Transverse colon (tissue), 4 donors: ENCODE results near the gene ACACA. TPM values are rescaled to one million over a fixed set of nuclear protein-coding genes. Genes with fewer than 3 reads are reported as not detected.

Experiments used
- DNase-seq: peaks from one replicate; pipeline ENCODE4 v3.0.0-alpha.2; 2019
- H3K27ac ChIP-seq, 4 donors: fragments of 200-600 bp; sonication (generic); 2 replicates each; pipeline ENCODE4 v1.5.1; 2016 to 2018; ENCODE audit warnings: inconsistent platforms in 4 of 4
- H3K27me3 ChIP-seq: fragments of 200-600 bp; sonication (generic); 2 replicates; pipeline ENCODE4 v1.5.1; 2017; ENCODE audit warnings: inconsistent platforms
- H3K36me3 ChIP-seq, 4 donors: fragments of 200-600 bp; sonication (generic); 2 replicates each; pipeline ENCODE4 v1.5.1; 2017 to 2019; ENCODE audit warnings: inconsistent platforms in 4 of 4
- H3K4me1 ChIP-seq, 4 donors: fragments of 200-600 bp; sonication (generic); 2 replicates each; pipeline ENCODE4 v1.5.1; 2017 to 2020; ENCODE audit warnings: inconsistent platforms in 4 of 4
- H3K4me3 ChIP-seq, 4 donors: fragments of 200-600 bp; sonication (generic); 1 replicate in 1 of 4; 2 replicates in 3 of 4; pipeline versions ENCODE4 v1.5.1 to v1.6.1; 2017 to 2019; ENCODE audit warnings: inconsistent platforms in 4 of 4
- H3K9me3 ChIP-seq, 2 donors: fragments of 200-600 bp; sonication (generic); 2 replicates each; pipeline ENCODE4 v1.5.1; 2017 to 2019; ENCODE audit warnings: inconsistent platforms in 2 of 2
- EP300 ChIP-seq: sonication (generic); formaldehyde crosslinking; IDR thresholded peaks from one replicate; pipeline ENCODE4 v1.6.1; 2017; ENCODE audit warnings: antibody characterized with exemption, low read depth
- POLR2A ChIP-seq: fragments of 450-650 bp; IDR thresholded peaks from one replicate; pipeline ENCODE4 v1.6.1; 2016; ENCODE audit warnings: antibody characterized with exemption, mild to moderate bottlenecking, moderate library complexity
- POLR2AphosphoS5 ChIP-seq, 3 donors: sonication (generic); formaldehyde crosslinking; IDR thresholded peaks; one replicate each; pipeline ENCODE4 v1.6.1; 2016; ENCODE audit warnings: antibody characterized with exemption in 3 of 3
- WGBS, 2 donors: methylation state at CpG; one replicate each; pipeline ENCODE4 v1.1.5; 2018; ENCODE audit warnings: low coverage in 1 of 2; 5-methylcytosine and 5-hydroxymethylcytosine counted together
- in situ Hi-C, 4 donors: fragments of 200-750 bp; cut with MboI; loops; one replicate each; pipeline versions ENCODE4 v1.15.0 to v1.15.1; 2017; ENCODE audit warnings: low sequenced_read_pairs in 3 of 4, low pct_ligation_motif_present in 1 of 4, low pct_unique_long_range_greater_than_20kb in 1 of 4
- intact Hi-C: fragments of 100-400 bp; cut with DNase I; formaldehyde crosslinking; loops from one replicate; pipeline ENCODE4 v1.15.1; 2023; ENCODE audit warnings: low total_unique reads
- total RNA-seq, 4 donors: library from RNA; depleted of rRNA; stranded (reverse); fragments of >200 nt; gene quantifications; one replicate each; pipeline ENCODE4 v1.1.0, GENCODE V29; 2016
- TF ChIP-seq, protein P1 (sequence below), 5 experiments: fragments of 200-600 bp in 3 of 5; fragments of 450-650 bp in 2 of 5; sonication (generic) in 3 of 5; IDR thresholded peaks; 1 replicate in 2 of 5; 2 replicates in 3 of 5; pipeline ENCODE4 v1.5.1; 2016 to 2017; ENCODE audit warnings: antibody characterized with exemption in 5 of 5, inconsistent platforms in 3 of 5, mild to moderate bottlenecking in 2 of 5, moderate library complexity in 1 of 5

Gene ACACA
- total RNA-seq, 4 donors from 2014 or later = 21.7 to 173 (median 23.9) TPM

DNA sequence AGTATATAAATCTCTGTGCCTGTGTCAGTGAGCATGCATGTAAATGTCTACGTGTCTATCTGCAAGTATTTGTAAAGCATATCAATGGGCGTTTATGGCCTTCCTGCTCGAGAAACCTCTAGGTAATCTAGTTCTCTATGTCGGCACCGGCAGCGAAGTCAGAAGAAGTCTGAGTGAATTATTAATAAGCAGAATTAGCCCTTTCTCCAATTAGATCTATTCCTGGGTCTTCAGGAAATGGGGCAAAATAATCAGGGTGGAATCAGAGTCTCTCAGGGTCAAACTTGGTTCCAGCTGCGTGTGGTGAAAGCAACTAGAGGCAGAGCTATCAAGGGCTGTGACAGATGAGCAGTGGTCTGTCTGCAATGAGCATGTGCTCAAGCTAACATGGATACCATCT, 30.9 kb downstream of the ACACA start, which contains the start of gene C17orf78:
Gene C17orf78 (plus strand): TSS at position 280 of the 400 bp plus-strand sequence. CDS start 108 bp downstream, at position 388.
- no peaks in the 10 kb centered on the region for H3K9me3 ChIP-seq
- no peak within 1 kb of the TSS for H3K27ac ChIP-seq
- intact Hi-C loops (no loop called here), in situ Hi-C loops (loop anchor here in 2 of 4 donors (25.0 kb wide), 1 partner anchor 763 kb away; the partner anchor contains the start of gene MRM1 (in 2 of the 2))
- no peak for DNase-seq
- TF ChIP-seq EP300 (no peak), POLR2A (no peak), POLR2AphosphoS5 (IDR thresholded peaks at IDR 0.05) (no peak)
- TF ChIP-seq, protein P1, sequence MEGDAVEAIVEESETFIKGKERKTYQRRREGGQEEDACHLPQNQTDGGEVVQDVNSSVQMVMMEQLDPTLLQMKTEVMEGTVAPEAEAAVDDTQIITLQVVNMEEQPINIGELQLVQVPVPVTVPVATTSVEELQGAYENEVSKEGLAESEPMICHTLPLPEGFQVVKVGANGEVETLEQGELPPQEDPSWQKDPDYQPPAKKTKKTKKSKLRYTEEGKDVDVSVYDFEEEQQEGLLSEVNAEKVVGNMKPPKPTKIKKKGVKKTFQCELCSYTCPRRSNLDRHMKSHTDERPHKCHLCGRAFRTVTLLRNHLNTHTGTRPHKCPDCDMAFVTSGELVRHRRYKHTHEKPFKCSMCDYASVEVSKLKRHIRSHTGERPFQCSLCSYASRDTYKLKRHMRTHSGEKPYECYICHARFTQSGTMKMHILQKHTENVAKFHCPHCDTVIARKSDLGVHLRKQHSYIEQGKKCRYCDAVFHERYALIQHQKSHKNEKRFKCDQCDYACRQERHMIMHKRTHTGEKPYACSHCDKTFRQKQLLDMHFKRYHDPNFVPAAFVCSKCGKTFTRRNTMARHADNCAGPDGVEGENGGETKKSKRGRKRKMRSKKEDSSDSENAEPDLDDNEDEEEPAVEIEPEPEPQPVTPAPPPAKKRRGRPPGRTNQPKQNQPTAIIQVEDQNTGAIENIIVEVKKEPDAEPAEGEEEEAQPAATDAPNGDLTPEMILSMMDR (IDR thresholded peaks at IDR 0.05) = no peak
- H3K4me1 ChIP-seq = no peaks in the 10 kb centered on the region
- H3K27me3 ChIP-seq = no peaks in the 10 kb centered on the region
- no peaks in the 10 kb centered on the region for H3K36me3 ChIP-seq
- H3K4me3 ChIP-seq = no peak within 1 kb of the TSS
- WGBS, 2 donors = 86% methylated on average over 4 to 7 of the region's 7 CpGs

- H3K27ac ChIP-seq = no peak overlapping the region
- in situ Hi-C loops (no loop called here), intact Hi-C loops (no loop called here)
- 0 to 5% methylated on average over 3 to 4 of the region's 4 CpGs for WGBS, 2 donors
- no peak overlapping the region for H3K4me3 ChIP-seq
- TF ChIP-seq EP300 = no peak
- TF ChIP-seq, protein P1 (IDR thresholded peaks at IDR 0.05) = peak; percentile 87 to 99 (median 91)
- no peak for TF ChIP-seq POLR2A
- no peak for TF ChIP-seq POLR2AphosphoS5 (IDR thresholded peaks at IDR 0.05)
- DNase-seq = peak; percentile 75
- H3K27me3 ChIP-seq = no peaks in the 10 kb centered on the region
- H3K4me1 ChIP-seq = no peaks in the 10 kb centered on the region
- no peaks in the 10 kb centered on the region for H3K9me3 ChIP-seq
- H3K36me3 ChIP-seq = no peaks in the 10 kb centered on the region
Observed at GRCh38 chr17:37373530-37374159, 33.0 kb downstream of the ACACA start.

DNA sequence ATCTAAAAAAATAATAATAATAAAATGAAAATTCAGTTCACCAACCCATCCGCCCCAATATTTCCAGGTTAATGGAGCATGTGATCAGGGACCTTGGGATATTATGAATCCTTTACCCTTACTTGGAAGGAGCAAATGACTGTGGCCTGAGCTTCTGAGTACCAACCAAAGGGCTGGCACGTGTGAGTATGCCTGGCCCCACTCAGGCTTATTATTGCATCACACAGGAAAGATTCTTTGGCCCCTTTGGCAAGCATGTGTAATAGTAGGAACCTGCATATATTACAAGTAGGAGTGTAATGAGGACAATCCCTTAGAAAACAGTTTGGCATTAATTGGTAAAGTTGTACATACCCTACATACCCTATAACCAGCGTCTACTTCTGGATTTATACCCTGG, 38.1 kb downstream of the ACACA start:
- Histone ChIP-seq H3K27me3 (no peaks in the 10 kb centered on the region), H3K4me3 (no peak overlapping the region), H3K9me3 (no peaks in the 10 kb centered on the region), H3K36me3 (no peaks in the 10 kb centered on the region), H3K27ac (no peak overlapping the region), H3K4me1 (no peaks in the 10 kb centered on the region)
- intact Hi-C loops (no loop called here), in situ Hi-C loops (no loop called here)
- TF ChIP-seq, protein P1 (IDR thresholded peaks at IDR 0.05) = no peak
- TF ChIP-seq EP300 (no peak), POLR2AphosphoS5 (IDR thresholded peaks at IDR 0.05) (no peak), POLR2A (no peak)
- DNase-seq = no peak
- WGBS, 2 donors = 73 to 85% methylated on average over 3 of the region's 3 CpGs

- Histone ChIP-seq H3K36me3 (no peaks in the 10 kb centered on the region), H3K27ac (no peak overlapping the region), H3K9me3 (no peaks in the 10 kb centered on the region), H3K27me3 (no peaks in the 10 kb centered on the region), H3K4me3 (no peak overlapping the region), H3K4me1 (peaks cover 0 to 2% (median 0%) of the 10 kb centered on the region in 4 donors)
- intact Hi-C loops (no loop called here), in situ Hi-C loops (no loop called here)
- DNase-seq = no peak
- TF ChIP-seq POLR2A = no peak
- TF ChIP-seq, protein P1 (IDR thresholded peaks at IDR 0.05) = no peak
- no peak for TF ChIP-seq EP300
- TF ChIP-seq POLR2AphosphoS5 (IDR thresholded peaks at IDR 0.05) = no peak
- WGBS, 2 donors = 66 to 83% methylated on average over 1 of the region's 1 CpG
Observed at GRCh38 chr17:37365589-37365988, 41.0 kb downstream of the ACACA start.
